Hindlimb muscle (tissue), 1 donor: ENCODE measurements around the gene GPR152. TPM values are rescaled to one million over a fixed set of nuclear protein-coding genes. Genes with fewer than 3 reads are reported as not detected.
A peak's percentile ranks its signal among the peaks of the same experiment; 100 is the strongest.

Experiments
- DNase-seq: peaks from one replicate; pipeline ENCODE4 v3.0.0-alpha.2; 2013
- polyA plus RNA-seq: library from polyadenylated mRNA; unstranded; fragments of 120-200 nt; gene quantifications from one replicate; pipeline ENCODE4 v1.2.1, GENCODE V29; 2013; ENCODE audit not compliant: insufficient read length

The GPR152 gene
- polyA plus RNA-seq, 1 donor, result not detected

DNA sequence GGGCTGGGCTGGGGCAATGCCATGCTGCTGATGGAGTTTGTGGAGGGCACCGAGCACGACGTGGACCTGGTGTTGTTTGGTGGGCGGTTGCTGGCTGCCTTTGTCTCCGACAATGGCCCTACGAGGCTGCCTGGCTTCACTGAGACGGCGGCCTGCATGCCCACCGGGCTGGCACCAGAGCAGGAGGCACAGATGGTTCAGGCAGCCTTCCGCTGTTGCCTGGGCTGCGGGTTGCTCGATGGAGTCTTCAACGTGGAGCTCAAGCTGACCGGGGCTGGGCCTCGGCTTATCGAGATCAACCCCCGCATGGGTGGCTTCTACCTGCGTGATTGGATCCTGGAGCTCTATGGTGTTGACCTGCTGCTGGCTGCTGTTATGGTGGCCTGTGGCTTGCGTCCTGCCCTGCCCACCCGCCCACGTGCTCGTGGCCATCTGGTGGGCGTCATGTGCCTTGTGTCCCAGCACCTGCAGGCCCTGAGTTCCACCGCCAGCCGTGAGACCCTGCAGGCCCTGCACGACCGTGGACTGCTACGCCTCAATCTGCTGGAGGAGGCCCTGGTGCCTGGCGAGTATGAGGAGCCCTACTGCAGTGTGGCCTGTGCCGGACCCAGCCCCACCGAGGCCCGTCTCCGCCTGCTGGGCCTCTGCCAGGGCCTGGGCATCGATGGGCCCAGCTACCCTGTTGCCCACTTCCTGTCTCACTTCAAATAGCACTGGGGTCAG lies 28.5 kb downstream of the GPR152 start:
- DNase-seq, result no peak

DNA sequence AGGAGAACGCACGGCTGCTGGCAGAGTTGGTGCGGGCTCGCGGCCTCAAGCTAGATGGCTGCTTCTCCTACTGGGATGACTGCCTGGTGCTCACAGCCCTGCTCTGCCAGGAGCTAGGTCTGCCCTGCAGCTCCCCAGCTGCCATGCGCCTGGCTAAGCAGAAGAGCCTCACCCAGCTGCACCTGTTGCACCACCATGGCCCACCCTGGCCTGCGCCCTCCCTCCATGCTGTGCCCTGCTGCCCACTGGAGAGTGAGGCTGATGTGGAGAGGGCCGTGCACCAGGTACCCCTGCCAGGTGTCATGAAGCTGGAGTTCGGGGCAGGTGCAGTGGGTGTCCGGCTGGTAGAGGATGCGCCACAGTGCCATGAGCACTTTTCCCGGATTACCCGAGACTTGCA lies 29.1 kb downstream of the GPR152 start:
- DNase-seq, result no peak

DNA sequence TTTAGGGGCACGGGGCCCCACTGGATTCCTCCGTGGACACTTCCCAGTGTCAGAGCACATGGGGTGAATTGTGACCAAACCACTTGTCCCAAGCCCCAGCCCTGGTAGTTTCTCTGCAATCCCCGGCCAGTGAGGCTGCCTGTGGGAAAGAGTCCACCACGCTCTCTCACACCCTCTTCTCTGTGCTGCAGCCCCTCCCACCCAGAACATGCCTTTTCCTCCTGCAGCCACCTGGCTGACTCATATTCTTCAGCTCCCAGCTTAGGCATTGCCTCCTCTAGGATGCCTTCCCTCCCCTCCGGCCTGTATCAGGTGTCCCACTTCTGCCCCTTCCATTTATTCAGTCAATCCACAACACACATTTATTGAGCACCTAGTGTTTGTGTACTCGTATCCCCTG lies 29.6 kb downstream of the GPR152 start:
- DNase-seq, result no peak

GRCh38 chr11:67421430-67422031 lies 31.0 kb downstream of the GPR152 start:
- no peak for DNase-seq

DNA sequence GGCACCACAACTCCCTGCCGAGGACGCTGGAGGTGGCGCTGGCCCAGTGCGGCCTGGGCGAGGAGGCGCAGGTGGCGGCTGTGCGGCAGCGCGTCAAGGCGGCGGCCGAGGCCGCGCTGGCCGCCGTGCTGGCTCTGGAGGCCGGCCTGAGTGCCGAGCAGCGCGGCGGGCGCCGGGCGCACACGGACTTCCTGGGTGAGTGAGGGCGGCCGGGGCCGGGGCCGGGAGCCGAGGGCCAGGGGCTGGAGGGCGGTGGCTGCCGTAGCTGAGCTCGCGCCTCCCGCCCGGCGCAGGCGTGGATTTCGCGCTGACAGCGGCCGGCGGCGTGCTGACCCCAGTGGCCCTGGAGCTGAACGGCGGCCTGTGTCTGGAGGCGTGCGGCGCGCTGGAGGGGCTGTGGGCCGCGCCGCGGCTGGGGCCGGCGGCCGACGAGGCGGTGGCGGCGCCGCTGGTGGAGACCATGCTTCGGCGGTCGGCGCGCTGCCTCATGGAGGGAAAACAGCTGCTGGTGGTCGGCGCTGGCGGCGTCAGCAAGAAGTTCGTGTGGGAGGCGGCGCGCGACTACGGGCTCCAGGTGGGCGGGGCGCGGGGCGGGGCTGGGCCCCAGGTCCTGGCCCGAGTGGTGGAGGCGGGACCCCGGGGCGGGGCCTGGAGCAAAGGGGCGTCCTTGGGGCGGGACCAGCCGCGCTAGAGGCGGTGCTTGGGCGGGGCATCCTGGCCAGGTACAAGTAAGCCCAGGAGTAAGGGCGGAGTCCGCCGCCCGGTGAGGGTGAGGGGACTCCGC lies 31.7 kb downstream of the GPR152 start:
- DNase-seq, result peak; percentile 91

GRCh38 chr11:67420147-67420645 lies 32.3 kb downstream of the GPR152 start:
- no peak for DNase-seq

DNA sequence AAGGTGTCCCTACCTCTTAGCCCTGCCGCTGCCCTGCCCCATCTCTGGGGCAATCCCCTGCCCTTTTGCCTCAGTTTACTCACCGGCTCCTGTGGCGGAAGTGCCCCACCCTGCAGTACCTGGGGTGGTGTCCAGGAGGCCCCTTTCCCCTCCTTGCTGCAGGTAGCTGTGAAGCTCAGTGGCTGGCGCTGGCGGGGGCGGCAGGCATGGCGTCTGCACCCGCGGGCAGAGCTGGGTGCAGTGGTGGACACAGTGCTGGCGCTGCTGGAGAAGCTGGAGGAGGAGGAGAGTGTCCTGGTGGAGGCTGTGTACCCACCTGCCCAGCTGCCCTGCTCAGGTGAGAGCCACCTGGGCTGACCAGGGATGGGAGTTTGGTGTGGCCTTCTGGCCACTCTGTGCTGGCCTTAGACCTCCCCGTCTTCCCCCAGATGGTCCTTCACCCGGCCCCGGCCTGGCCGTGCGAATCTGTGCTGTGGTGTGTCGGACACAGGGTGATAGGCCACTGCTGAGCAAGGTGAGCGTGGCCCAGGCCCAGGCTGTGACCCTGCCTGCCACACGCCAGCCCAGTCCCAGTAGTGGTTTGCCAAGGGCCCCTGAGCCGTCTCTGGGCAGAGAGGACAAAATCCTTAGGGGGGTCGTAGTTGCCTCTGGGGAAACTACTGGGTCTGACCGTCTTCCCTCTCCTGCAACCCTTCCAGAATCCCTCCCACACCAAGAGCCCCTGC lies 33.0 kb downstream of the GPR152 start:
- DNase-seq, result no peak

DNA sequence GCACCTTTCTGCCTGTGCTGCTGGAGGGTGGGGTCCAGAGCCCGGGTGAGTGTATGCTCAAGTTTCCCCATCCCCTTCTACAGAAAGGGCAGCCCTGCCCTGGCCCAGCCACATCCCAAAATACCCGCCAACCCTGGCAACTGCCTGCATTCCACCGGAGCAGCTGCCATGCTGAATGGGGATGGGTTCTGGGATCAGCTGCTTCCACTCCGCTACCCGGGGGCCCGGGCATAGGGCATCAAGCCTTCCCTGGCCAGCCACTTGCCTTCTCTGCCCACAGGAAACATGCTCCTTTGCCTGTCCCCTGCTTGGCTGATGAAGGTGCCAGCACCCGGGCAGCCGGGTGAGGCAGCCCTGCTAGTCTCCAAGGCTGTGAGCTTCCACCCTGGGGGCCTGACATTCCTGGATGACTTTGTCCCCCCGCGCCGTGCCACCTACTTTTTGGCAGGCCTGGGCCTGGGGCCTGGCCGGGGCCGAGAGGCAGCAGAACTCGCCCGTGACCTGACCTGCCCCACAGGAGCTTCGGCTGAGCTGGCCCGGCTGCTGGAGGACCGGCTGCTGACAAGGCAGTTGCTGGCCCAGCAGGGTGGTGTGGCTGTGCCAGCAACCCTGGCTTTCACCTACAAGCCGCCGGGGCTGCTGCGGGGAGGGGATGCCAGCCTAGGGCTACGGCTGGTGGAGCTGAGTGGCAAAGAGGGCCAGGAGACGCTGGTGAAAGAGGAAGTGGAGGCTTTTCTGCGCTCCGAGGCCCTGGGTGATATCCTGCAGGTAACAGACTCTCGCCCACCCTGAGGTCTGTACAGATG lies 33.9 kb downstream of the GPR152 start:
- DNase-seq, result no peak

DNA sequence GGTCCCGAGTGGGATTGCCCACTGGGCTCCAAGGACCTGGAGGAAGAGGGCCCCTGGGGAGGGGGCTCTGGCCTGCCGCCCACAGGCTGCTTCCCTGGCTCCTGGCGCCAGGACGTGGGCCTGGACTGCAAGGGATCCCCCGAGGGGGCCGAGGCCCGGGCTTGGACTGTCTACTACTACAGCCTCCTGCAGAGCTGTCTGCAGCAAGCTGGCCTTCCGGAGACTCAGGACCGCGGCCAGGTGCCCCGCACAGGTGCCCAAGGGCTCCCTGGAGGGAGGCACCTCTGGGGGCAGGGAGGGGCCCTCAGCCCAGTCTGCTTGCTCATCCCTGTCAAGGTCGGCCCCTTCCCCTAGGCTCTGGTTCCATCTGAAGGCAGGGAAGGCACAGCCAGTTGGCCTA lies 35.1 kb downstream of the GPR152 start:
- DNase-seq, result no peak

DNA sequence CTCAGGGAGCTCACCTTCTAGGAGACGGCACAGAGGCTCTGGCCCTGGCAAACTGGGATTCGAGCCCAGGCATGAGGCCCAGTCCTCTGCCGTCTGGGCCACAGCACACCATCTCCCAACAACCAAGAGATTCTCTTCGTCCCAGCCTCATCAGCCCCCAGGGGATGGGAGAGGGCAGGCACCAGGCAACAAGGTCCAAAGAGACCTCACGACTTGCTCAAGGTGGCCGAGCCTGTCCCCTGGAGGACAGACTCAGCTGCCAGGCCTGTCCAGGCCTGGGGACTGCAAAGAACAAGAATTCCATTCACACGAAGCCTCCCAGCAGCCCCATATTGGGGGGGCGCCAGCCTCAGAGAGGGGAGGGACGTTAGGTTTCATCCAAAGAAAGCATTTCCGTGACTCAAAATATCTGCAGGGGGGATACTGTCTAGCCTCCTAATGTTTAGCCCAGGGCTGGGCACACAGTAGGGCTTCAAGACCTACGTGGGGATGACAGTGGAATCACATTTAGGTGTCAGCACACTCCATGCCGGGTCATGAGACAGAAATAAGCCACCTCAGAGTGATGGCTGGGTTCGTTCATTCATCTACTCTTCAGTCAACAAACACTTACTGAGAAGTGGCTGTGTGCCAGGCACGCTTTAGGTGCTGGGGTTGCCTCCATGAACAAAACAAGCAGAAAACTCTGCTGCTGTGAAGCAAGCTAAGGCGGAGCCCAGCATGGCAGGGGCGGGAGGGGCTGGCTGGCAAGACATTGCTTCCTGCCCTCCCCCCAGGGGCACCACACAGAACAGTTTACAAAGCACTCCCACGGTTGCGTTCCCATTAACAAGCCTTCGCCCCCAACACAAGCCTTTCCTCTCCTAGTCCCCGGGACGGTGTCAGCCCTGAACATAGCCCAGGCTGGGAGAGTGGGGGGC lies 35.9 kb downstream of the GPR152 start:
- DNase-seq, result no peak

GRCh38 chr11:67415501-67416304 lies 36.8 kb downstream of the GPR152 start, which contains the start of gene CARNS1:
Gene CARNS1, plus strand, starts transcription at chr11:67415678. Its CDS starts 522 bp downstream, at chr11:67416200.
- DNase-seq, result no peak

DNA sequence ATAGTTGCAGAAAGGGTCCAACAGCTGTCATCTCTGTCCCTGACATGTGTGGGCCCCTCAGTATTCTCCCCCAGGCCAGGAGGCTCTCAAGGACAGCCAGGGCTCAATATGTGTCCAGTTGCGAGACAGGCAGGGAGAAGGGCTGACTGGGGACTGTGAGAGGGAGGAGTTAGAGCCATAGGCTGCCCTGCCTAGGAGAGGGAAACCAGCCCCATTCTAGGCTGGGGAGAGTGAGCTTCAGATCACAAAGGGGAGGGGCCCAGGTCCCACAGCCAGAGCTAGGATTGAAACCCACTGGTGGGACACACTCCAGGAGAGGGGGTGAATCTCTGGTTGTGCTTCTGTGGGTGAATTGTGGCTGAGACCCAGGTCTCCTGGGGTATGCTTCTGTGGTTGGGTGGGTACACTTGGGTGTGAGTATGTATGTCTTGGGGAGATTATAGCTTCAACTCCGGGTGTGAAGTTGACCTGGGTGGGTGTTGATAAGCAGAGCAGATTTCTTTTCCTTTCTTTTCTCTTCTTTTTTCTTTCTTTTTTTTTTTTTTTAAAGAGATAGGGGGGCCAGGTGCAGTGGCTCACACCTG lies 39.2 kb downstream of the GPR152 start:
- no peak for DNase-seq

DNA sequence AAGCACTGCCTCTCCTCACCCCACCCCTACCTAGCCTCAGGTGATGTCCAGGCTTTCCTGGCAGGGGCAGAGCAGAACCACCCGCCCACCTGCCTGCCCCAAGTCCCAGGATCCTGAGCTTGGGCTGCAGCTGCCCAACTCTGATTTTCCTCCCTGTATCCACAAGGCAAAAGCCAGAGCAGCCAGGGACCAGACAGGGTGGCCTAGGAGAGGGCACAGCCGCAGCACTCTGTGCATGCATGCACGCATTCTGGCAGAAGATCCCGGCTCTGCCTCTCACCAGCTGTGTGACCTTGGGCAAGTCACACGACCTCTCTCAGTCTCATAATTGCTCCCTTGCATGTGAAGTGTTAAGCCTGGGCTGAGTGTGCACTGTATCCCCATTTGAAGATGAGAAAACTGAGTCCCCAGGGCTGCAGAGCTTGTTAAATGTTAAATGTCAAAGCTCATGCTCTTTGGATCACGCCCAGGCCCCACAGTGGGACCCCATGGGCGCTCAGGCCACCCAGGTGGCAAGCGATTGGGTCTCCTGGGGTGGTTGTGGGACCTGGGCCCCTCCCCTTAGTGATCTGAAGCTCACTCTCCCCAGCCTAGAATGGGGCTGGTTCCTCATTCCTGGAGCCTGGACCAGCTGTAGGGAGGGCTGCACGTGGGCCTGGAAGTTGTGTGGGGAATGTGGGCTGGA lies 39.9 kb downstream of the GPR152 start:
- no peak for DNase-seq

DNA sequence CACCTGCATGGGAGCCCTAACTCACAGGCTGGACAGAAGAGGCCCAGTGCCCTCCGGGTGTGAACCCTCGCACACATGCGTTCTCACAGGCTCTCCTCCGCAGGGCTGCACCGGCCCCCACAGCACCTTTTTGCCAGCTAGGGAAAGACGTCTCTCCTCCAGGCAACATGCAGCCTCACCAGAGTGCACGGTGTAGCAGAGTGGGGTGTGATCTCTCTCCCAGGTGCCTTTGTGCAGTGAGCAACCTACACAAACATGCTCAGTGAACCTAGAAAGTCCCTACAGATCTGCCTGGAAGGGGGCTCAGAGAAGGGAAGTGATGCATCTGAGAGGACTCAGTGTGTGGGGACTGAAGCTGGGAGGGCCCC lies 40.8 kb downstream of the GPR152 start:
- DNase-seq, result no peak

- no peak for DNase-seq
Observed at GRCh38 chr11:67410984-67411784, 41.3 kb downstream of the GPR152 start.

DNA sequence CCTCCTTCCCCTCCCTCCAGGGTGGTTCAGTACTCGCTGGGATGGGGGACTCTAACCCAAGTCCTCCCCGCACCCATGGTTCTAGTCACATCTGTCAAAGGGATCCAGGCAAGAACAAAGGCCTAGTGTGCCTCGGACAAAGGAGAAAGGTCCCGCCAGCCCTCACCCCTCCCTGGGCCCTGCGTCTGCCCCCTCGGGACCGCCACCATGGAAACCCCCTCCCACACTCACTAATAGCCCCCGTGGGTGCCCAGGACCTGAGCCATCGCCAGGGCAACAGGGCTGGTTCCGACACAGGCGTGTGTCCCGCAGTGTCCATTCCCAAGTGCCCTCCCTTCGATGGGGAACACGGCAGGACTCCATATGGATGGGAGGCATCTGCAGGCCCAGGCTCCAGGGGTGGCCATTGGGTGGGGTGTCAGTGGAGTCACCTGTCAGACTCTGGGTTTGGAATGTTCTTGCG lies 42.1 kb downstream of the GPR152 start:
- DNase-seq, result no peak

DNA sequence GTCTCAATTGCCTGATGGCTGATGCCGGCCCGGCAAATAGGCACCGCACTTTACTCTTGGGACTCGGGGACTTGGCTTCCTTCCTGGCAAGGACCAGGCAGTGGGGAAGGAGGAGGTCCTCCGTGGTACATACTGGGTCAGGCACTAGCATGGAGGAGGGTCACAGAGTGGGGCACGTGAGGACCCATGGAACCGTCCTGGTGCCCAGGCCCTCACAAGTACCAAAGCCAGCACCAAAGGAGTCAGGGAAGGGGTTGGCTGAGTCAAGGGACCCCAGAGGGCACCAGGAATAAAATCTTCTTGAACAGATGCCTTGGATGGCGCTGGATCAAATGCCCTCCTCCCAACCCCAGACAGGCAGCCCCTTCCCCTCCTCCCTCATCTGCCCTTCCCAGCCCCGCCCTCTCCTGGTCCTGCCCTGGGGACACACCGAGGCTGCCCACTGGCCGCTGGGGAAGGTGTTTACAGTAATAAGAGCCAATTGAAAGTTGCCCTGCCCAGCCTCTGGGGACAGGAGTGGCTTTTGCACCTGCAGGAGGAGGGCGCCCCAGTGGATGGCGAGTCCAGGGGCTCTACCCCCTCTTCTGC lies 42.7 kb downstream of the GPR152 start:
- DNase-seq, result no peak
